ENCODE data around the gene ELAVL1.

Gene ELAVL1

GRCh38 chr19:7979559-7979958 is 25.9 kb downstream of the ELAVL1 start:
- H3K36me3 ChIP-seq (ENCODE audit: control insufficient read depth, insufficient read depth, low read length) = peaks cover 60% of the 10 kb centered on the region
- no peak overlapping the region for H3K4me3 ChIP-seq (ENCODE audit: low read length)
- H3K27me3 ChIP-seq (ENCODE audit: control insufficient read depth, insufficient read depth, low read length) = no peaks in the 10 kb centered on the region
- DNase-seq (ENCODE audit: low read depth, low spot score) = no peak
- no peaks in the 10 kb centered on the region for H3K9me3 ChIP-seq (ENCODE audit: control insufficient read depth, insufficient read depth, low read length)
- H3K27ac ChIP-seq (ENCODE audit: low read length) = no peak overlapping the region
- H3K4me1 ChIP-seq (ENCODE audit: control insufficient read depth, insufficient read depth, low read length) = no peaks in the 10 kb centered on the region
- no CpG with 5 or more reads among the region's 8 CpGs for WGBS (ENCODE audit: insufficient coverage, insufficient read length)

DNA sequence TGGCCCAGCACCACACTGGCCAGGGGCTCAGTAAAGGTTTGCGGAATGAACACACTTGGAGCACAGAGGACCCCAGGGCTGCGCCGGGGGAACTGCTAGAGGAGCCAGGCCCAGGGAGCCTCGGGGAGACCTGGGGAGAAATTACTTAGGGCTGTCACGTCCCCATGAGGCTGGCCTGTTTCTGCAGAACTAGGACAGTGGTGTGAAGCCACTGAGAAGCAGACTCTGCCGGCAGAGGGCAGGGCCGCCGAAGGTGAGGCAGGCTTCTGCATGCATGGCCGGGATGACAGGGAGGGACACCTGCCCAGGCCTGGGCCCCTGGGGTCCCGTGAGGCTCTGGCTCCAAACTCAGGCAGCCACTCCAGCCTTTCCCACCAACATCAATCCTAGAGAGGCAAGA is 26.4 kb downstream of the ELAVL1 start:
- Histone ChIP-seq H3K27me3 (ENCODE audit: control insufficient read depth, insufficient read depth, low read length) (no peaks in the 10 kb centered on the region), H3K27ac (ENCODE audit: low read length) (no peak overlapping the region), H3K9me3 (ENCODE audit: control insufficient read depth, insufficient read depth, low read length) (no peaks in the 10 kb centered on the region), H3K4me3 (ENCODE audit: low read length) (no peak overlapping the region), H3K4me1 (ENCODE audit: control insufficient read depth, insufficient read depth, low read length) (no peaks in the 10 kb centered on the region), H3K36me3 (ENCODE audit: control insufficient read depth, insufficient read depth, low read length) (peaks cover 59% of the 10 kb centered on the region)
- no peak for DNase-seq (ENCODE audit: low read depth, low spot score)
- no CpG with 5 or more reads among the region's 10 CpGs for WGBS (ENCODE audit: insufficient coverage, insufficient read length)

DNA sequence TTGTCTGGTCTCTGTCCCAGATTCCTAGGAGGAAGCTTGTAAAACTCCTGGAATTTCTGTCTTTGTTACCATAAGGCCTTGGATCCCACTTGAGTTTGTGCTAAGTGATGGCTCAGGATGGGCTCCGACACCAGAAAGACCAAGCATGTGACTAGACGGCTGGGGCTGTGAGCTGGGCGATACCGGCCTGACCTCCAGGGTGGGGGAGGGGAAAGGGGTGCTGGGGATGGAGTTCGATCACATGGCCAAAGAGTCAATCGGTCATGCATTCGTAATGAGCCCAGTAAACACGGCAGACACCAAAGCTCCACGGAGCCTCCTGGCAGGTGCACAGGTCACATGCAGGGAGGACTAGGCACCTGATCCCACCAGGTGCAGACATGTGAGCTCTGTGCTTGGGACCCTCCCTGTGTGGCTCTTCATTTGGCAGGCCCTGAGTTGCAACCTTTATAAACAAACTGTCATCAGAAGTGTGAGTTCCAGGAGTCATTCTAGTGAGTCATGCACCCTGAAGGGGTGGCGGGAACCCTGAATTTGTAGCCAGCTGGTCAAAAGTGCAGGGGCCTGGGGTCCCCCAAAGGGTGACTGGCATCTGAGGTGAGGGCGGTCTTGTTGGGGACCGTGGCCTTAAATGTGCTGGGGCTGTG is 27.1 kb downstream of the ELAVL1 start:
- no peaks in the 10 kb centered on the region for H3K4me1 ChIP-seq (ENCODE audit: control insufficient read depth, insufficient read depth, low read length)
- peaks cover 58% of the 10 kb centered on the region for H3K36me3 ChIP-seq (ENCODE audit: control insufficient read depth, insufficient read depth, low read length)
- H3K27me3 ChIP-seq (ENCODE audit: control insufficient read depth, insufficient read depth, low read length) = no peaks in the 10 kb centered on the region
- no peak overlapping the region for H3K4me3 ChIP-seq (ENCODE audit: low read length)
- no peak overlapping the region for H3K27ac ChIP-seq (ENCODE audit: low read length)
- WGBS (ENCODE audit: insufficient coverage, insufficient read length) = no CpG with 5 or more reads among the region's 12 CpGs
- no peaks in the 10 kb centered on the region for H3K9me3 ChIP-seq (ENCODE audit: control insufficient read depth, insufficient read depth, low read length)
- no peak for DNase-seq (ENCODE audit: low read depth, low spot score)

GRCh38 chr19:7977723-7978040 is 27.8 kb downstream of the ELAVL1 start:
- Histone ChIP-seq H3K4me3 (ENCODE audit: low read length) (no peak overlapping the region), H3K27ac (ENCODE audit: low read length) (no peak overlapping the region), H3K4me1 (ENCODE audit: control insufficient read depth, insufficient read depth, low read length) (no peaks in the 10 kb centered on the region), H3K9me3 (ENCODE audit: control insufficient read depth, insufficient read depth, low read length) (no peaks in the 10 kb centered on the region), H3K27me3 (ENCODE audit: control insufficient read depth, insufficient read depth, low read length) (no peaks in the 10 kb centered on the region), H3K36me3 (ENCODE audit: control insufficient read depth, insufficient read depth, low read length) (peaks cover 53% of the 10 kb centered on the region)
- WGBS (ENCODE audit: insufficient coverage, insufficient read length) = no CpG with 5 or more reads among the region's 6 CpGs
- no peak for DNase-seq (ENCODE audit: low read depth, low spot score)

DNA sequence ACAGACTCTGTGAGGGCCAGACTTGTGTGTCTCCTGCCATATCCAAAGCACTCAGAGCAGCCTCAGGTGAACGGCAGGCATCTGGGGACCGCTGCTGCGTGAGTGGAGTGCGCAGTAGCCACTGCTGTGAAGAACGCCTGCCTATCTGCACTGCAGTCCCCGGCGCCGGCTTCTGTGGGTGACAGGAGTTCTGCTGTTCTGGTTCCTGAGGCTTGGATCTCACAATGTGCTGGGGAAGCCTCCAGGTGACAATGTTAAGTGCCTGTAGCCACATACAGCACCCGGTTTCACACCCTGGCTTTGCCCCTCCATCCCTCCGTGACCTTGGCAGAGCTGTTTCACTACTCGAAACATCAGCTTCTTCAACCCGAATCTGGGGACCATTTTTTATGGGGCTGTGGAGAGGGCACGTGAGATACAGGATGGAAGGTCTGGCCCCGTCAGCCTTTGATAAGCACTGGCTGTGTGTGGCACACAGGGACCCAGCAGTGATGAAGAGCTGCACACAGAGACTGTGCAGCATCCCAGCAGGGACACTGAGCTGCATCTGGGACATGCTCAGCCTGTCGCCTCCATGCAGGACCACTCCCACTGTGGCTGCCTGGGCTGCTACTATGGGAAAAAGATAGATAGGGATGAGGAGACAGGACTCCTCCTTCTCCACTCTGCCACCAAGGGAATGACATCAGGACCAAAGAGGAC is 28.3 kb downstream of the ELAVL1 start:
- Histone ChIP-seq H3K27me3 (ENCODE audit: control insufficient read depth, insufficient read depth, low read length) (no peaks in the 10 kb centered on the region), H3K4me1 (ENCODE audit: control insufficient read depth, insufficient read depth, low read length) (no peaks in the 10 kb centered on the region), H3K27ac (ENCODE audit: low read length) (no peak overlapping the region), H3K4me3 (ENCODE audit: low read length) (no peak overlapping the region), H3K36me3 (ENCODE audit: control insufficient read depth, insufficient read depth, low read length) (peaks cover 50% of the 10 kb centered on the region), H3K9me3 (ENCODE audit: control insufficient read depth, insufficient read depth, low read length) (no peaks in the 10 kb centered on the region)
- no CpG with 5 or more reads among the region's 15 CpGs for WGBS (ENCODE audit: insufficient coverage, insufficient read length)
- DNase-seq (ENCODE audit: low read depth, low spot score) = no peak

GRCh38 chr19:7976461-7976860 is 29.0 kb downstream of the ELAVL1 start:
- WGBS (ENCODE audit: insufficient coverage, insufficient read length) = no CpG with 5 or more reads among the region's 4 CpGs
- H3K9me3 ChIP-seq (ENCODE audit: control insufficient read depth, insufficient read depth, low read length) = no peaks in the 10 kb centered on the region
- no peak for DNase-seq (ENCODE audit: low read depth, low spot score)
- H3K36me3 ChIP-seq (ENCODE audit: control insufficient read depth, insufficient read depth, low read length) = peaks cover 50% of the 10 kb centered on the region
- H3K27me3 ChIP-seq (ENCODE audit: control insufficient read depth, insufficient read depth, low read length) = no peaks in the 10 kb centered on the region
- H3K27ac ChIP-seq (ENCODE audit: low read length) = no peak overlapping the region
- H3K4me1 ChIP-seq (ENCODE audit: control insufficient read depth, insufficient read depth, low read length) = no peaks in the 10 kb centered on the region; the same call in 1 of the 2 replicates
- no peak overlapping the region for H3K4me3 ChIP-seq (ENCODE audit: low read length)

DNA sequence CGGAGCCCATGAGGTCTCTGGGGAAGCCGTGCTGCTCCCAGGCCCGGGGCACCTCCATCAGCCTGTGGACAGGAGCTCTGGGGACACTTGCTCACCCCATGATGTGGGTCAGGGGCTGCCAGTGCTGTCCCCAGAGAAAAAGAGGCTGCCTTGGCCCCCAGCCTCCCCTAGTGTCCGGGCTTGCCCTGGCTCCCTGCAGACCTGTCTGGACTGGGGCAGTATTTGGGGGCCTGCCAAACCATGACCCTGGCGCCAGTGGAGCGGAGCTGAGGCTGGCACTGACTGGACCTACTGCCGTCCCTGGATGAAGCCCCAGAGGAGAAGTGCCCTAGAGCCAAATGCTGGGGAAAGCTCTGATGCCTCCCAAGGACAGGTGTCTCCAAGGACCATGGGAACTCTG is 30.4 kb downstream of the ELAVL1 start:
- no peak for DNase-seq (ENCODE audit: low read depth, low spot score)
- no peaks in the 10 kb centered on the region; the same call in 1 of the 2 replicates for H3K4me1 ChIP-seq (ENCODE audit: control insufficient read depth, insufficient read depth, low read length)
- H3K4me3 ChIP-seq (ENCODE audit: low read length) = no peak overlapping the region
- H3K27me3 ChIP-seq (ENCODE audit: control insufficient read depth, insufficient read depth, low read length) = no peaks in the 10 kb centered on the region
- H3K36me3 ChIP-seq (ENCODE audit: control insufficient read depth, insufficient read depth, low read length) = peaks cover 40% of the 10 kb centered on the region
- H3K9me3 ChIP-seq (ENCODE audit: control insufficient read depth, insufficient read depth, low read length) = no peaks in the 10 kb centered on the region
- no CpG with 5 or more reads among the region's 7 CpGs for WGBS (ENCODE audit: insufficient coverage, insufficient read length)
- H3K27ac ChIP-seq (ENCODE audit: low read length) = no peak overlapping the region

- Histone ChIP-seq H3K27ac (ENCODE audit: low read length) (no peak overlapping the region), H3K27me3 (ENCODE audit: control insufficient read depth, insufficient read depth, low read length) (no peaks in the 10 kb centered on the region), H3K9me3 (ENCODE audit: control insufficient read depth, insufficient read depth, low read length) (no peaks in the 10 kb centered on the region), H3K4me1 (ENCODE audit: control insufficient read depth, insufficient read depth, low read length) (peaks cover 4% of the 10 kb centered on the region), H3K4me3 (ENCODE audit: low read length) (no peak overlapping the region), H3K36me3 (ENCODE audit: control insufficient read depth, insufficient read depth, low read length) (peaks cover 31% of the 10 kb centered on the region)
- WGBS (ENCODE audit: insufficient coverage, insufficient read length) = no CpG with 5 or more reads among the region's 12 CpGs
- no peak for DNase-seq (ENCODE audit: low read depth, low spot score)
These were observed 31.6 kb downstream of the ELAVL1 start for GRCh38 chr19:7973883-7974282.

DNA sequence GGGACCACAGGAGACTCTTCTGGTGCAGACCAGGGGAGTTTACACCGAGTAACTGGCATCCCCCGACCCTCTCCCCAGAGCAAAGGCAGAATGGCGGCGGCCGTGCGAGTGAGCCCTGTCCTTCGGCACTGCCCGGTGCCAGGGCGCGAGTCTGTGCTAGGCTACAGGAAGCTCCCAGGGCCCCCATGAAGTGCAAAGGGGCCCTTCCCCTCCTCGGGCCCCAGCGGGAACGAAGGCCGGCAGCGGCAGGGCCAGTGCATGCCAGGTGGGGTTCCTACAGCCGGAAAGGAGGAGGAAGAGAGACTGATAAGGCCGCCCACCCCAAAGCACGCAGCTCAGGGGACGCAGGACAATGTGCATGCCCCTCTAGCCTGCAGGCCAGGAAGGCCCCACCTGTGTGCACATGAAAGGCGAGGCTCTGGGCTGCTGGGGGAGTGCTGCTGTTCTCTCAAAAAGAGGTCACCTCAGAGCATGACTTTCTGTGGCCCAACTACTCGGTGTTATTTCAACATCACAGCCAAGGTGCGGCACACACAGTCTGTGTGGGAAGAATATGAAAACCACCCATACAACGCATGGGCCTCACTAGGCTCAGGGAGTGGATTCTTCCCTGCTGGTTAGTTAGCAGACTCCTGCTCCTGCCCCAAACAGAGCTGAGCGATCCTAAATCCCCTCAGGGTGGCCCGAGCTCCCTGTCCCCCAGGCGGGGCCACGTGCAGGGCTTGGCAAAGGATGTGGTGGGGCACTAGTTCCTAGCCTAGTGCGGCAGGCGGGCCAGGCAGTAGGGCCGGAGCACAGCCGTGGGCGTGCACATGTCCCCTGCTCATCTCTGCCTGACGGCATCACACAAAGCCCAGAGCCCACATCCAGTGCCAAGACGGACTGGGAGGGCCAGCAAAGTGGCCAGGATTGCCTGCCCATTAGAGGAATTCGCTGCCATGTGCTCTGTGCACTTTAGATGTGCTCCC is 33.6 kb downstream of the ELAVL1 start:
- no peak for DNase-seq (ENCODE audit: low read depth, low spot score)
- WGBS (ENCODE audit: insufficient coverage, insufficient read length) = no CpG with 5 or more reads among the region's 35 CpGs
- H3K36me3 ChIP-seq (ENCODE audit: control insufficient read depth, insufficient read depth, low read length) = peaks cover 35% of the 10 kb centered on the region

GRCh38 chr19:7970716-7971448 is 34.6 kb downstream of the ELAVL1 start:
- WGBS (ENCODE audit: insufficient coverage, insufficient read length) = no CpG with 5 or more reads among the region's 12 CpGs
- peak; percentile 81 for DNase-seq (ENCODE audit: low read depth, low spot score)
- peaks cover 37% of the 10 kb centered on the region for H3K36me3 ChIP-seq (ENCODE audit: control insufficient read depth, insufficient read depth, low read length)

More for the DNA sequence above, 33.6 kb downstream of the ELAVL1 start:
- Histone ChIP-seq H3K9me3 (ENCODE audit: control insufficient read depth, insufficient read depth, low read length) (no peaks in the 10 kb centered on the region), H3K4me1 (ENCODE audit: control insufficient read depth, insufficient read depth, low read length) (peaks cover 7% of the 10 kb centered on the region), H3K27ac (ENCODE audit: low read length) (no peak overlapping the region), H3K27me3 (ENCODE audit: control insufficient read depth, insufficient read depth, low read length) (no peaks in the 10 kb centered on the region), H3K4me3 (ENCODE audit: low read length) (no peak overlapping the region)

More at GRCh38 chr19:7970716-7971448, 34.6 kb downstream of the ELAVL1 start:
- Histone ChIP-seq H3K27ac (ENCODE audit: low read length) (no peak overlapping the region), H3K9me3 (ENCODE audit: control insufficient read depth, insufficient read depth, low read length) (no peaks in the 10 kb centered on the region), H3K4me3 (ENCODE audit: low read length) (no peak overlapping the region), H3K27me3 (ENCODE audit: control insufficient read depth, insufficient read depth, low read length) (no peaks in the 10 kb centered on the region), H3K4me1 (ENCODE audit: control insufficient read depth, insufficient read depth, low read length) (peaks cover 7% of the 10 kb centered on the region)
